ENCODE data around the gene FGF2.

DNA sequence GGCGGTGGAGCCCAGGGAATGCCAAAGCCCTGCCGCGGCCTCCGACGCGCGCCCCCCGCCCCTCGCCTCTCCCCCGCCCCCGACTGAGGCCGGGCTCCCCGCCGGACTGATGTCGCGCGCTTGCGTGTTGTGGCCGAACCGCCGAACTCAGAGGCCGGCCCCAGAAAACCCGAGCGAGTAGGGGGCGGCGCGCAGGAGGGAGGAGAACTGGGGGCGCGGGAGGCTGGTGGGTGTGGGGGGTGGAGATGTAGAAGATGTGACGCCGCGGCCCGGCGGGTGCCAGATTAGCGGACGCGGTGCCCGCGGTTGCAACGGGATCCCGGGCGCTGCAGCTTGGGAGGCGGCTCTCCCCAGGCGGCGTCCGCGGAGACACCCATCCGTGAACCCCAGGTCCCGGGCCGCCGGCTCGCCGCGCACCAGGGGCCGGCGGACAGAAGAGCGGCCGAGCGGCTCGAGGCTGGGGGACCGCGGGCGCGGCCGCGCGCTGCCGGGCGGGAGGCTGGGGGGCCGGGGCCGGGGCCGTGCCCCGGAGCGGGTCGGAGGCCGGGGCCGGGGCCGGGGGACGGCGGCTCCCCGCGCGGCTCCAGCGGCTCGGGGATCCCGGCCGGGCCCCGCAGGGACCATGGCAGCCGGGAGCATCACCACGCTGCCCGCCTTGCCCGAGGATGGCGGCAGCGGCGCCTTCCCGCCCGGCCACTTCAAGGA, at the start of gene FGF2:
- TF ChIP-seq, protein P1, sequence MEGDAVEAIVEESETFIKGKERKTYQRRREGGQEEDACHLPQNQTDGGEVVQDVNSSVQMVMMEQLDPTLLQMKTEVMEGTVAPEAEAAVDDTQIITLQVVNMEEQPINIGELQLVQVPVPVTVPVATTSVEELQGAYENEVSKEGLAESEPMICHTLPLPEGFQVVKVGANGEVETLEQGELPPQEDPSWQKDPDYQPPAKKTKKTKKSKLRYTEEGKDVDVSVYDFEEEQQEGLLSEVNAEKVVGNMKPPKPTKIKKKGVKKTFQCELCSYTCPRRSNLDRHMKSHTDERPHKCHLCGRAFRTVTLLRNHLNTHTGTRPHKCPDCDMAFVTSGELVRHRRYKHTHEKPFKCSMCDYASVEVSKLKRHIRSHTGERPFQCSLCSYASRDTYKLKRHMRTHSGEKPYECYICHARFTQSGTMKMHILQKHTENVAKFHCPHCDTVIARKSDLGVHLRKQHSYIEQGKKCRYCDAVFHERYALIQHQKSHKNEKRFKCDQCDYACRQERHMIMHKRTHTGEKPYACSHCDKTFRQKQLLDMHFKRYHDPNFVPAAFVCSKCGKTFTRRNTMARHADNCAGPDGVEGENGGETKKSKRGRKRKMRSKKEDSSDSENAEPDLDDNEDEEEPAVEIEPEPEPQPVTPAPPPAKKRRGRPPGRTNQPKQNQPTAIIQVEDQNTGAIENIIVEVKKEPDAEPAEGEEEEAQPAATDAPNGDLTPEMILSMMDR (IDR thresholded peaks at IDR 0.05), result no peak
- peak; percentile 40 to 70 for TF ChIP-seq POLR2A (IDR thresholded peaks at IDR 0.05)

Data from tibial nerve (tissue), 3 donors.